Right lobe of liver (tissue), 6 donors: ENCODE results near the gene OPCML. TPM values are rescaled to one million over a fixed set of nuclear protein-coding genes. Genes with fewer than 3 reads are reported as not detected.

Experiments
- ATAC-seq, 4 donors: fragments of 200-7000 bp; cut with Tn5 transposase; one replicate each; pipeline ENCODE4 v1.9.1; 2020; ENCODE audit warnings: mild to moderate bottlenecking in 4 of 4, moderate library complexity in 4 of 4
- DNase-seq, 3 donors: peaks; one replicate each; pipeline ENCODE4 v3.0.0-alpha.2; 2020
- H3K27ac ChIP-seq, 3 donors: fragments of 200-600 bp; one replicate each; pipeline ENCODE4 v1.8.0; 2022
- H3K27me3 ChIP-seq, 2 donors: fragments of 200-600 bp; one replicate each; pipeline ENCODE4 v1.8.0; 2022
- H3K36me3 ChIP-seq, 4 donors: fragments of 200-600 bp; sonication (generic) in 1 of 4; one replicate each; pipeline versions ENCODE4 v1.5.1 to v1.8.0; 2017 to 2022; ENCODE audit warnings: control low read depth in 1 of 4
- H3K4me1 ChIP-seq, 4 donors: fragments of 200-600 bp; sonication (generic) in 1 of 4; one replicate each; pipeline versions ENCODE4 v1.5.1 to v1.8.0; 2017 to 2022; ENCODE audit warnings: control low read depth in 1 of 4
- H3K4me3 ChIP-seq, 3 donors: fragments of 200-600 bp; one replicate each; pipeline ENCODE4 v1.8.0; 2022
- H3K9me3 ChIP-seq, 4 donors: fragments of 200-600 bp; sonication (generic) in 1 of 4; one replicate each; pipeline versions ENCODE4 v1.5.1 to v1.8.0; 2017 to 2022; ENCODE audit warnings: control low read depth in 1 of 4
- CTCF ChIP-seq, 4 donors: fragments of 200-600 bp in 3 of 4; fragments of 450-650 bp in 1 of 4; IDR thresholded peaks; one replicate each; pipeline versions ENCODE4 v1.5.1 to v1.8.0; 2016 to 2022; ENCODE audit warnings: antibody characterized with exemption in 4 of 4, mild to moderate bottlenecking in 2 of 4
- POLR2A ChIP-seq: fragments of 450-650 bp; IDR thresholded peaks from one replicate; pipeline ENCODE4 v1.6.1; 2017; ENCODE audit warnings: antibody characterized with exemption, mild to moderate bottlenecking
- WGBS: methylation state at CpG from one replicate; pipeline ENCODE4 v1.1.6; 2018; ENCODE audit warnings: low coverage, low lambda C conversion rate; ENCODE audit not compliant: insufficient coverage; ENCODE audit errors: missing lambda C conversion rate; 5-methylcytosine and 5-hydroxymethylcytosine counted together
- intact Hi-C, 2 donors: fragments of 100-400 bp; cut with DNase I; formaldehyde crosslinking; loops; one replicate each; pipeline versions ENCODE4 v1.11.2 to v1.14.1; 2022
- total RNA-seq, 6 experiments: library from RNA; depleted of rRNA in 2 of 6; stranded (reverse); fragments of >200 nt in 2 of 6; fragmentation: NEBNext Ultra II Directional in 3 of 6; extraction: Animal tissue kit (Norgen Biotek cat#: 25700) in 3 of 6; gene quantifications; one replicate each; pipeline versions ENCODE4 v1.1.0 to v1.2.4, GENCODE V29; 2016 to 2023
- donor health status: DM: no; HTN: yes; CAD: no.
- donor health status: DM: no; HTN: no; CAD: no.
- donor health status: DM: no; HTN: no; CAD: no.
- donor health status: DM: no; HTN: yes; CAD: no.
- donor health status: DM: no; HTN: yes; CAD: no.

Gene OPCML
- total RNA-seq, 6 experiments from 2014 or later: 0.11 TPM; not detected in 5

GRCh38 chr11:133049244-133050019 lies 482.9 kb downstream of the OPCML start:
- Histone ChIP-seq H3K9me3 (no peaks in the 10 kb centered on the region), H3K27me3 (no peaks in the 10 kb centered on the region), H3K27ac (no peak overlapping the region), H3K4me1 (peaks cover 0 to 9% (median 2%) of the 10 kb centered on the region in 4 donors), H3K36me3 (no peaks in the 10 kb centered on the region), H3K4me3 (no peak overlapping the region)
- ATAC-seq: no peak
- intact Hi-C loops: no loop called here
- TF ChIP-seq CTCF (IDR thresholded peaks at IDR 0.05) (no peak), POLR2A (no peak)
- no peak for DNase-seq
- WGBS: 47% methylated on average over 7 of the region's 11 CpGs

GRCh38 chr11:133048270-133048669 lies 484.0 kb downstream of the OPCML start:
- WGBS: 64% methylated on average over 8 of the region's 8 CpGs
- H3K27ac ChIP-seq: no peak overlapping the region
- ATAC-seq: no peak

GRCh38 chr11:133047771-133048115 lies 484.6 kb downstream of the OPCML start:
- DNase-seq (no peak), ATAC-seq (no peak)
- TF ChIP-seq CTCF (IDR thresholded peaks at IDR 0.05): no peak
- TF ChIP-seq POLR2A: no peak
- Histone ChIP-seq H3K4me1 (peaks cover 0 to under 1% (median under 1%) of the 10 kb centered on the region in 4 donors), H3K27ac (no peak overlapping the region), H3K9me3 (no peaks in the 10 kb centered on the region), H3K36me3 (no peaks in the 10 kb centered on the region), H3K27me3 (no peaks in the 10 kb centered on the region), H3K4me3 (no peak overlapping the region)
- intact Hi-C loops: no loop called here
- 34% methylated on average over 4 of the region's 5 CpGs for WGBS

More at GRCh38 chr11:133048270-133048669, 484.0 kb downstream of the OPCML start:
- no peaks in the 10 kb centered on the region for H3K36me3 ChIP-seq
- DNase-seq: no peak
- no peaks in the 10 kb centered on the region for H3K27me3 ChIP-seq
- TF ChIP-seq CTCF (IDR thresholded peaks at IDR 0.05): no peak
- no peak for TF ChIP-seq POLR2A
- intact Hi-C loops: no loop called here
- H3K4me3 ChIP-seq: no peak overlapping the region
- no peaks in the 10 kb centered on the region for H3K9me3 ChIP-seq
- peaks cover 0 to 6% (median 2%) of the 10 kb centered on the region in 4 donors for H3K4me1 ChIP-seq

GRCh38 chr11:133047036-133047770 lies 485.1 kb downstream of the OPCML start:
- no peaks in the 10 kb centered on the region for H3K27me3 ChIP-seq
- WGBS: 35% methylated on average over 11 of the region's 15 CpGs
- no peak for ATAC-seq

More at GRCh38 chr11:133047036-133047770, 485.1 kb downstream of the OPCML start:
- Histone ChIP-seq H3K4me1 (no peaks in the 10 kb centered on the region), H3K9me3 (no peaks in the 10 kb centered on the region), H3K4me3 (no peak overlapping the region), H3K36me3 (no peaks in the 10 kb centered on the region), H3K27ac (no peak overlapping the region)
- intact Hi-C loops: no loop called here
- DNase-seq: no peak
- TF ChIP-seq POLR2A: no peak
- TF ChIP-seq CTCF (IDR thresholded peaks at IDR 0.05): no peak
